AG08396 (cell line): ENCODE measurements around the gene PGPEP1.
"Not testable (repeated sequence)": the region's sequence is repeated elsewhere in the genome, so short reads cannot be mapped to it uniquely, and the experiment has no call there.

Experiments
- DNase-seq: peaks from one replicate; pipeline ENCODE4 v3.0.0; 2012; ENCODE audit warnings: low spot score, mixed read lengths

The PGPEP1 gene

DNA sequence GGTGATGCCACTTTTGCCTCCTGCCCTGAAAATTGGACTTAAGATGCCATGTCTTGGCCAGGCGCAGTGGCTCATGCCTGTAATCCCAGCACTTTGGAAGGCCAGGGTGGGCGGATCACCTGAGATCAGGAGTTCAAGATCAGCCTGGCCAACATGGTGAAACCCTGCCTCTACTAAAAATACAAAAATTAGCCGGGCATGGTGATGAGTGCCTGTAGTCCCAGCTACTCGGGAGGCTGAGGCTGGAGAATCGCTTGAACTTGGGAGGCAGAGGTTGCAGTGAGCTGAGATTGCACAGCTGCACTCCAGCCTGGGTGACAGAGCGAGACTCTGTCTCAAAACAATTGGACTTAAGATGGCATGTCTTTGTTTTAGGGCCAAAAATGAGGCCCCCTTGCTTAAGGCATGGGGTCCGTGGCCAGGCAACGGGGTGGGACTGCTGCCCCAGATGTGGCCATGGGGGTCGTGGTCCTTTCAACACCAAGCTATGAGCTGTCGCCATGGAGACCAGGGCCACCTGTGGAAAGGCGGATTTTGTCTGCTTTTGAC, 24.0 kb downstream of the PGPEP1 start:
- not testable (repeated sequence) for DNase-seq

DNA sequence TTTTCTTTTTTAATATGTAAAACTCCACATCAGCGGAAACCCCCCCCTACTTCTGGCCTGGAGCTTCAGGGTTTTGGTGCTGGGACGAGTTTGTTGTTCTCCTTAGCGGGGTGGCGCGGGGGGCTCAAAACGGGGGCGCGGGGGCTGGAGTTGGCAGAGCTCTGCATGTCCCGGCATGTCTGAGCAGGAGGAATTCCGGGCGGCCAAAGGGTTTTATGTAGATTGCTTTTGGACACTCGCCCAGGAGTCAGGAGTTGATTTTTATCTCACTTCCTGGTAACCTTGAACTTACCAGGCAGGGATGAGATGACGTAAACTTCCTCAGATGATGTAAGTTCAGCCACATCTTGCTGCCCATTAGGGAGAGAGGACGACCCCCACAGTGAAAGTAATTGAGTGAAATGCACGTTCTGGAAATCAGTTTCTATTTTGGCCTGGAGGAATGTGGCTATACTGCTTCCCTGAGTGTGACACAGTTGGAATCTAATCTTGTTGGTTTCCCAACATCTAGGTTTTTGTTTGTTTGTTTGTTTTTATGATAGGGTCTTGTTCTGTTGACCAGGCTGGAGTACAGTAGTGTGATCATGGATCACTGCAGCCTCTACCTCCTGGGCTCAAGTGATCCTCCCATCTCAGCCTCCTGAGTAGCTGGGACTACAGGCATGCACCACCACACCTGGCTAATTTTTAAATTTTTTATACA, 24.6 kb downstream of the PGPEP1 start:
- peak; percentile 79 for DNase-seq

- DNase-seq = no peak
These were observed 25.6 kb downstream of the PGPEP1 start for GRCh38 chr19:18366021-18366435.

DNA sequence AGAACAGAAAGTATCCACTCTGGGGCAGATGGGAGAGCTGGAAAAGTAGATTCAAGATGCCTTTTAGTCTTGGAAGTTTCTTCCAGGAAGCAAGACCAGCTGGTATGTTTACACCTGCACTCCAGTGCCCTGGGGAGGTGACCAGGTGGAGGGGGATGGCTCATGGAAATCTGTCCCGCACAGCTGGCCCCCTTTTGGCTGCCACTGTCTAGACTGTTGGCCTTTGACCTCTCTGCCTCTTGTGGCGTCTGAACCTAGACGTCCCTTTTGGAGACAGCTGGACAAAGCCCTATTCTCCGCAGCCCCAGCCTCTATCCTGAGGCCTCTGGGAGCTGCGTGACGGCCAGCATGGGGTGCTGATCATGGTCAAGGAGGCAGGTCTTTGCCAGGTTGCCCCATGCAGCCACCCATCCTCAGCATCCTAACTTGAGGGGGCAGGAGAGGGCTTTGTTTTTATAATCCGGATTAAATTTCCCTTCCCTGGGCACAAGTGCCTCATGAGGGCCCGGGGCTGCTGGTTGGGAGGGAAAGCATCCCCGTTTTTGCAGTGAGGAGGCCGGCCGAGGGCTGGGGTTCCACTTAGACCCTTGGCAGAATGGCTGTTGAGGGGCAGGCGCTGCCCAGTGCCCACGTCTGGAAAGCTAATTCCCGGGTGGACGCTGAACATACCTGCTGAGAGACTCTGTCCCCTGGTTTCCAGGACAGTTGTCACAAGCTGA, 28.3 kb downstream of the PGPEP1 start:
- DNase-seq = no peak

DNA sequence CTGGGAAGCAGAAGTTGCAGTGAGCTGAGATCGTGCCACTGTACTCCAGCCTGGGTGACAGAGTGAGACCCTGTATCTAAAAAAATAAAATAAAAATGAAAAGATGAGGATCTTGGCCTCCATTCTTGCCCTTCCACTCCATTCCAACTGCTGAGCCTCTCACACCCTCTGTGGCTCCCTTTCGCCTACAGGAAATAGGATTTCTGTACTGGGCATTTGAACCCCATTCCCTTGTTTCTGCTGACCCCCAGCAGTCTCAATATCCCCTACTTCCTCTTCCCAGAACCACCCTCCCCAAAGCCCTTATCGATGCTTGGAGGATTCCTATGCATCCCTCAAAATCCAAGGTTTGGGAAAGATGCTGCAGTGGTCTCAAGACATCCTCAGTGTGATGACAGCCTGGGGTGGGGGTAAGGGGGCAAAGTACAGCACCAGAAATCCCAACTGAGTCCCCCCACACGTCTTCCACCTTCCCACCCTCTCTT, 33.1 kb downstream of the PGPEP1 start:
- no peak for DNase-seq

DNA sequence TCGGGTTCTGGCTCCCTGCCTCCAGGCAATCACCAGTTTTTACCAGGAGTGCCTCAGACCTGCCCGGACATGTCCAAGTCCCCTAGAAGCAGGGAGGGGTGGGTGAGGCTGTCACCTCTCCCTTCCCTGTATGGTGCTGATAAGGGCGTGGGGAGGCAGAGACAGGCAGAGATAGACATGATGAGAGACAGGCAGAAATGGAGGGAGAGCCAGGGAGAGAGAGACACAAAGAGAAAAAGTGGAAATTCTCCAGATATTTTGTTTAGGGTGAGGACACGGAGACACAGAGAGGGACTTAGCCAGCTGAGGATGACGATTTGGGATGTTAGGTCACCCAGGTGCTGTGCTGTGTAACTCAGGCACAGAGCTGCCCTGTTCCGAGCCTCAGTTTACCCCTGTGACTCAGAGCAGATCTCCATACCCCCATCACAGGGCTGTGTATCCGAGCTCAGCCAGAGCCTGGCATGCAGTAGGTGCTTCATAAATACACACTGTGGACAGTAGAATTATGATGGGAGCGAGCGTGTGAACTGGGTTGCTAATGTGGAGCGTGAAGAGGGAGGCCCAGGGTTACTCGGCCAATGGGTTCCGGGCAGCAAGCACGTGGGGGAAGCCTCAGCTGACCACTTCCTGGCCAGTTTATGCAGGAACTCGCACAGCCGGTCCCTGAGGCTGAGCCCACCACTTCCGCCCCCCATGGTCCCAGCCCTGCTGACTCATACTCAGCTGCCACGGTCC, 33.7 kb downstream of the PGPEP1 start:
- peak; percentile 93 for DNase-seq

DNA sequence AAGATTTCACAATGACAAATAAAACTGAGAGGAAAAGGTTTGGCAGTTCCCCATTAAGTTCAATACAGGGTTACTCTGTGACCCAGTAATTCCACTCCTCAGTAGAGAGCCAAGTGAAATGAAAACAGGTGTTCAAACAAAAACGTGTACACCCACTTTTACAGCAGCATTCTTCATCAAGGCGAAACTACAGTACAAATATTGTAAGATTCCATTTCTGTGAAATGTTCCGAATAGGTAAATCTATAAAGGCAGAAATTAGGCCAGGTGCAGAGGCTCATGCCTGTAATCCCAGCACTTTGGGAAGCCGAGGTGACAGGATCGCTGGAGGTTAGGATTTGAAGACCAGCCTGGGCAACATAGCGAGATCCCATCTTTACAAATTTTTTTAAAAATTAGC, 36.6 kb downstream of the PGPEP1 start:
- DNase-seq = no peak

- peak; percentile 88 for DNase-seq
These were observed 39.7 kb downstream of the PGPEP1 start for GRCh38 chr19:18379803-18380747.

- no peak for DNase-seq
These were observed 40.4 kb downstream of the PGPEP1 start for GRCh38 chr19:18380843-18381242.

GRCh38 chr19:18383622-18384021, 43.2 kb downstream of the PGPEP1 start:
- not testable (repeated sequence) for DNase-seq

GRCh38 chr19:18384775-18385174, 44.4 kb downstream of the PGPEP1 start:
- no peak for DNase-seq

GRCh38 chr19:18385359-18385674, 44.9 kb downstream of the PGPEP1 start:
- no peak for DNase-seq

DNA sequence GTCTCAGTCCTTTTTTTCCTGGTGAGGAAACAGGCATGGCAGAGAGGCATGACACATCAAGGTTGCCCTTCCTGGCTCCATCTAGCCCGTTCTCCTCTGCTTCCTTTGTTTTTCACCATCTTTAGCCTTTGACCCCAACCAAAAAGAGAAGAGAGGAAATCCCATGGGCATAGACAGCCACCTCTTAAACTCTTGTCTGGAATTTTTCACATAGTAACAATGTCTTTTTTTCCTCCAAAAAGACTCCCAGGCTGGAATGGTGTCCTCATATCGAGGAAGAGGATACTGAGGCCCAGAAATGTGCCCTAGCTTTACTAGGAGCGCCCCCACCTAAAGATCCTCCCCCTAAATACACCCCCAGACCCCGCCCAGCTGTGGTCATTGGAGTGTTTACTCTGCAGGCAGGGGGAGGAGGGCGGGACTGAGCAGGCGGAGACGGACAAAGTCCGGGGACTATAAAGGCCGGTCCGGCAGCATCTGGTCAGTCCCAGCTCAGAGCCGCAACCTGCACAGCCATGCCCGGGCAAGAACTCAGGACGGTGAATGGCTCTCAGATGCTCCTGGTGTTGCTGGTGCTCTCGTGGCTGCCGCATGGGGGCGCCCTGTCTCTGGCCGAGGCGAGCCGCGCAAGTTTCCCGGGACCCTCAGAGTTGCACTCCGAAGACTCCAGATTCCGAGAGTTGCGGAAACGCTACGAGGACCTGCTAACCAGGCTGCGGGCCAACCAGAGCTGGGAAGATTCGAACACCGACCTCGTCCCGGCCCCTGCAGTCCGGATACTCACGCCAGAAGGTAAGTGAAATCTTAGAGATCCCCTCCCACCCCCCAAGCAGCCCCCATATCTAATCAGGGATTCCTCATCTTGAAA, 45.5 kb downstream of the PGPEP1 start, which contains the start of gene GDF15:
Gene GDF15, plus strand, starts transcription at position 484 of the 868 bp plus-strand sequence. Its CDS starts 32 bp downstream, at position 516.
- DNase-seq = peak; percentile 85

GRCh38 chr19:18386543-18387271, 46.3 kb downstream of the PGPEP1 start:
- DNase-seq = no peak

DNA sequence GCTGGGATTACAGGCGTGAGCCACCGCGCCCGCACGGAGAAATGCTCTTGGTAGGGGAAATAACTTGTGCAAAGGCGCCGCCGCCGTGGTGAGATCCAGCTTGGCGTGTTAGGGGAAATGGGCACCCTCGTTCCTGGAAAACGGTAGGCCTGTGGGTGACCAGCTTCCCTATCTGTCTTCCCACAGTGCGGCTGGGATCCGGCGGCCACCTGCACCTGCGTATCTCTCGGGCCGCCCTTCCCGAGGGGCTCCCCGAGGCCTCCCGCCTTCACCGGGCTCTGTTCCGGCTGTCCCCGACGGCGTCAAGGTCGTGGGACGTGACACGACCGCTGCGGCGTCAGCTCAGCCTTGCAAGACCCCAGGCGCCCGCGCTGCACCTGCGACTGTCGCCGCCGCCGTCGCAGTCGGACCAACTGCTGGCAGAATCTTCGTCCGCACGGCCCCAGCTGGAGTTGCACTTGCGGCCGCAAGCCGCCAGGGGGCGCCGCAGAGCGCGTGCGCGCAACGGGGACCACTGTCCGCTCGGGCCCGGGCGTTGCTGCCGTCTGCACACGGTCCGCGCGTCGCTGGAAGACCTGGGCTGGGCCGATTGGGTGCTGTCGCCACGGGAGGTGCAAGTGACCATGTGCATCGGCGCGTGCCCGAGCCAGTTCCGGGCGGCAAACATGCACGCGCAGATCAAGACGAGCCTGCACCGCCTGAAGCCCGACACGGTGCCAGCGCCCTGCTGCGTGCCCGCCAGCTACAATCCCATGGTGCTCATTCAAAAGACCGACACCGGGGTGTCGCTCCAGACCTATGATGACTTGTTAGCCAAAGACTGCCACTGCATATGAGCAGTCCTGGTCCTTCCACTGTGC, 47.9 kb downstream of the PGPEP1 start:
- DNase-seq = peak; percentile 90

- no peak for DNase-seq
These were observed 48.7 kb downstream of the PGPEP1 start for GRCh38 chr19:18388960-18389725.

GRCh38 chr19:18389726-18390064, 49.3 kb downstream of the PGPEP1 start:
- DNase-seq = no peak
